Stimulated activated memory B cell treated with anti-CD40 and anti-IgM and Interleukin-4, amounts not matched to agents 10 μg/mL and 1 μg/mL and 100 μg/mL, for 72 hours (primary cell): ENCODE results near the gene PHKA2.
"Not testable (repeated sequence)": the region's sequence is repeated elsewhere in the genome, so short reads cannot be mapped to it uniquely, and the experiment has no call there.

Experiments used
- ATAC-seq: fragments of 150-1000 bp; cut with Tn5 transposase; 2 replicates; pipeline ENCODE4 v1.10.0; 2021
- H3K27ac Mint-ChIP-seq: one replicate; pipeline ENCODE4 v1.8.0; 2022; ENCODE audit warnings: mild to moderate bottlenecking, mixed read lengths
- H3K27me3 Mint-ChIP-seq: one replicate; pipeline ENCODE4 v1.8.0; 2022; ENCODE audit warnings: mixed read lengths
- H3K36me3 Mint-ChIP-seq: one replicate; pipeline ENCODE4 v1.8.0; 2022; ENCODE audit warnings: mixed read lengths
- H3K4me1 Mint-ChIP-seq: one replicate; pipeline ENCODE4 v1.8.0; 2022; ENCODE audit warnings: mixed read lengths
- H3K4me3 Mint-ChIP-seq: one replicate; pipeline ENCODE4 v1.8.0; 2022; ENCODE audit warnings: mild to moderate bottlenecking, moderate library complexity, mixed read lengths
- H3K9me3 Mint-ChIP-seq: one replicate; pipeline ENCODE4 v1.8.0; 2022; ENCODE audit warnings: mixed read lengths

Gene PHKA2

GRCh38 chrX:18994713-18995112 is 10.8 kb upstream of the PHKA2 start:
- no peaks in the 10 kb centered on the region for H3K4me1 Mint-ChIP-seq
- no peak for ATAC-seq
- no peak overlapping the region for H3K4me3 Mint-ChIP-seq
- no peaks in the 10 kb centered on the region for H3K36me3 Mint-ChIP-seq
- no peak overlapping the region for H3K27ac Mint-ChIP-seq
- no peaks in the 10 kb centered on the region for H3K9me3 Mint-ChIP-seq
- H3K27me3 Mint-ChIP-seq = no peaks in the 10 kb centered on the region

GRCh38 chrX:18992829-18993228 is 8.9 kb upstream of the PHKA2 start:
- H3K36me3 Mint-ChIP-seq = no peaks in the 10 kb centered on the region
- H3K9me3 Mint-ChIP-seq = no peaks in the 10 kb centered on the region
- H3K4me3 Mint-ChIP-seq = no peak overlapping the region
- no peak for ATAC-seq
- no peaks in the 10 kb centered on the region for H3K27me3 Mint-ChIP-seq
- no peaks in the 10 kb centered on the region for H3K4me1 Mint-ChIP-seq
- H3K27ac Mint-ChIP-seq = no peak overlapping the region

- peak overlapping the region; percentile 87 for H3K4me3 Mint-ChIP-seq
- no peaks in the 10 kb centered on the region for H3K9me3 Mint-ChIP-seq
- peaks cover 11% of the 10 kb centered on the region for H3K4me1 Mint-ChIP-seq
- no peak for ATAC-seq
- no peaks in the 10 kb centered on the region for H3K36me3 Mint-ChIP-seq
- H3K27ac Mint-ChIP-seq = peak overlapping the region; percentile 88
- no peaks in the 10 kb centered on the region for H3K27me3 Mint-ChIP-seq
These were observed 1.2 kb upstream of the PHKA2 start for GRCh38 chrX:18985186-18985435.

- Mint-ChIP-seq H3K27ac (peak overlapping the region; percentile 88), H3K4me1 (peaks cover 11% of the 10 kb centered on the region), H3K36me3 (no peaks in the 10 kb centered on the region), H3K27me3 (no peaks in the 10 kb centered on the region), H3K9me3 (no peaks in the 10 kb centered on the region), H3K4me3 (peak overlapping the region; percentile 87)
- peak; percentile 95 for ATAC-seq
These were observed 669 bp upstream of the PHKA2 start for GRCh38 chrX:18984381-18985185.

- ATAC-seq = no peak
- H3K9me3 Mint-ChIP-seq = no peaks in the 10 kb centered on the region
- H3K27me3 Mint-ChIP-seq = no peaks in the 10 kb centered on the region
- H3K4me3 Mint-ChIP-seq = no peak overlapping the region
- no peaks in the 10 kb centered on the region for H3K36me3 Mint-ChIP-seq
- H3K27ac Mint-ChIP-seq = no peak overlapping the region
- peaks cover 11% of the 10 kb centered on the region for H3K4me1 Mint-ChIP-seq
These were observed 2.6 kb downstream of the PHKA2 start for GRCh38 chrX:18981124-18981807.

GRCh38 chrX:18980262-18980661 is 3.7 kb downstream of the PHKA2 start:
- not testable (repeated sequence) for ATAC-seq, H3K27me3 Mint-ChIP-seq, H3K4me1 Mint-ChIP-seq, H3K9me3 Mint-ChIP-seq, H3K4me3 Mint-ChIP-seq, H3K36me3 Mint-ChIP-seq, H3K27ac Mint-ChIP-seq

- Mint-ChIP-seq H3K4me1 (no peaks in the 10 kb centered on the region), H3K36me3 (peaks cover 5% of the 10 kb centered on the region), H3K27me3 (no peaks in the 10 kb centered on the region), H3K4me3 (no peak overlapping the region), H3K27ac (no peak overlapping the region), H3K9me3 (peaks cover 3% of the 10 kb centered on the region)
- no peak for ATAC-seq
These were observed 8.9 kb downstream of the PHKA2 start for GRCh38 chrX:18974993-18975392.

GRCh38 chrX:18973527-18974192 is 10.3 kb downstream of the PHKA2 start:
- peaks cover 5% of the 10 kb centered on the region for H3K36me3 Mint-ChIP-seq
- H3K4me1 Mint-ChIP-seq = no peaks in the 10 kb centered on the region
- peaks cover 3% of the 10 kb centered on the region for H3K9me3 Mint-ChIP-seq
- H3K27ac Mint-ChIP-seq = no peak overlapping the region
- H3K4me3 Mint-ChIP-seq = no peak overlapping the region
- no peak for ATAC-seq
- H3K27me3 Mint-ChIP-seq = no peaks in the 10 kb centered on the region

- Mint-ChIP-seq H3K27ac (no peak overlapping the region), H3K9me3 (peaks cover 3% of the 10 kb centered on the region), H3K4me3 (no peak overlapping the region), H3K4me1 (peaks cover 9% of the 10 kb centered on the region), H3K36me3 (peaks cover 5% of the 10 kb centered on the region), H3K27me3 (no peaks in the 10 kb centered on the region)
- no peak for ATAC-seq
These were observed 12.4 kb downstream of the PHKA2 start for GRCh38 chrX:18971506-18971905.

GRCh38 chrX:18970465-18970864 is 13.4 kb downstream of the PHKA2 start:
- H3K36me3 Mint-ChIP-seq = peaks cover 1% of the 10 kb centered on the region
- ATAC-seq = no peak

GRCh38 chrX:18966624-18967023 is 17.3 kb downstream of the PHKA2 start:
- H3K4me1 Mint-ChIP-seq = peaks cover 27% of the 10 kb centered on the region
- no peak for ATAC-seq
- H3K4me3 Mint-ChIP-seq = no peak overlapping the region
- H3K36me3 Mint-ChIP-seq = no peaks in the 10 kb centered on the region
- H3K27me3 Mint-ChIP-seq = no peaks in the 10 kb centered on the region
- H3K27ac Mint-ChIP-seq = no peak overlapping the region
- H3K9me3 Mint-ChIP-seq = peaks cover 3% of the 10 kb centered on the region

More at GRCh38 chrX:18970465-18970864, 13.4 kb downstream of the PHKA2 start:
- Mint-ChIP-seq H3K9me3 (peaks cover 3% of the 10 kb centered on the region), H3K4me1 (peaks cover 9% of the 10 kb centered on the region), H3K27me3 (no peaks in the 10 kb centered on the region), H3K27ac (no peak overlapping the region), H3K4me3 (no peak overlapping the region)

GRCh38 chrX:18964901-18965300 is 19.0 kb downstream of the PHKA2 start:
- Mint-ChIP-seq H3K27ac (no peak overlapping the region), H3K36me3 (no peaks in the 10 kb centered on the region), H3K9me3 (no peaks in the 10 kb centered on the region), H3K27me3 (no peaks in the 10 kb centered on the region), H3K4me3 (no peak overlapping the region), H3K4me1 (peaks cover 34% of the 10 kb centered on the region)
- ATAC-seq = no peak

- H3K9me3 Mint-ChIP-seq = no peaks in the 10 kb centered on the region
- no peak overlapping the region for H3K27ac Mint-ChIP-seq
- no peaks in the 10 kb centered on the region for H3K36me3 Mint-ChIP-seq
- peaks cover 34% of the 10 kb centered on the region for H3K4me1 Mint-ChIP-seq
- H3K27me3 Mint-ChIP-seq = no peaks in the 10 kb centered on the region
- H3K4me3 Mint-ChIP-seq = no peak overlapping the region
- ATAC-seq = no peak
These were observed 19.9 kb downstream of the PHKA2 start for GRCh38 chrX:18964026-18964425.

GRCh38 chrX:18962329-18962728 is 21.6 kb downstream of the PHKA2 start:
- no peak overlapping the region for H3K27ac Mint-ChIP-seq

GRCh38 chrX:18961686-18962085 is 22.2 kb downstream of the PHKA2 start:
- Mint-ChIP-seq H3K36me3 (no peaks in the 10 kb centered on the region), H3K27me3 (no peaks in the 10 kb centered on the region), H3K4me1 (peaks cover 27% of the 10 kb centered on the region), H3K4me3 (no peak overlapping the region), H3K27ac (peak overlapping the region; percentile 44), H3K9me3 (no peaks in the 10 kb centered on the region)
- ATAC-seq = no peak

More at GRCh38 chrX:18962329-18962728, 21.6 kb downstream of the PHKA2 start:
- H3K27me3 Mint-ChIP-seq = no peaks in the 10 kb centered on the region
- no peak for ATAC-seq
- no peaks in the 10 kb centered on the region for H3K9me3 Mint-ChIP-seq
- H3K4me3 Mint-ChIP-seq = no peak overlapping the region
- H3K4me1 Mint-ChIP-seq = peaks cover 34% of the 10 kb centered on the region
- H3K36me3 Mint-ChIP-seq = no peaks in the 10 kb centered on the region
